Stimulated activated CD8-positive, alpha-beta memory T cell treated with anti-CD3 and anti-CD28 coated beads, Interleukin-4, amount 100 ng/mL, for 4 hours (primary cell): ENCODE measurements around the gene BLM.

Experiments used
- DNase-seq, 2 donors: peaks; one replicate each; pipeline ENCODE4 v3.0.0-alpha.2; 2020; ENCODE audit warnings: low read depth in 2 of 2, low spot score in 1 of 2

Gene BLM

DNA sequence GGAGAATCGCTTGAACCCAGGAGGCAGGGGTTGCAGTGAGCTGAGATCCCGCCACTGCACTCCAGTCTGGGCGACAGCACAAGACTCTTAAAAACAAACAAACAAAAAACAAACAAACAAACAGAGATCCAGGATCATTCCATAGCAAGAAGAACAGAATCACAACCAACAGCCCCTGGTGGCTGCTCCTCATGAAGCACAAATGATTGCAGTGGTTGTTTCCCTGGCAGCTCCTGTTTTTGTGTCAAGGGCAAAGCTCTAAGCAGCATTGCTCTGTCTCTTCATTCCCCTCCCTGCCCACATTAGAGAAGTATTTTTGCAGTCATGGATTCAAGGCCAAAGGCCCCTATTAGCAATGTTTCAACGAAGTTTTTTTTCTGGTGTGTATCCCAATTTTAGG is 25.8 kb upstream of the BLM start:
- no peak for DNase-seq

- DNase-seq, result no peak
These were observed 25.0 kb upstream of the BLM start for GRCh38 chr15:90691982-90692773.

DNA sequence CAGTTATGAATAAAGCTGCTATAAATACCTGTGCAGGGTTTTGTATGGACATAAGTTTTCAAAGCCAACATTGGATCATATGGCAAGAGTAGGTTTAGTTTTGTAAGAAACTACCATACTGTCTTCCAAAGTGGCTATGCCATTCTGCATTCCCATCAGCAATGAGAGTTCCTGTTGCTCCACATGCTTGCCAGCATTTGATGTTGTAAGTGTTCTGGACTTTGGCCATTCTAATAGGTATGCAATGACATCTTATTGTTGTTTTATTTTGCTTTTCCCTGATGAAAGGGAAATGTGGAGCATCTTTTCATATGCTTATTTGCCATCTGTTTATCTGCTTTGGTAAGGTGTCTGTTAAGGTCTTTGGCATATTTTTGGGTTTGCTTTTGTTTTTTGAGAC is 22.2 kb upstream of the BLM start:
- DNase-seq, result no peak

GRCh38 chr15:90697175-90697574 is 20.0 kb upstream of the BLM start:
- DNase-seq, result no peak

DNA sequence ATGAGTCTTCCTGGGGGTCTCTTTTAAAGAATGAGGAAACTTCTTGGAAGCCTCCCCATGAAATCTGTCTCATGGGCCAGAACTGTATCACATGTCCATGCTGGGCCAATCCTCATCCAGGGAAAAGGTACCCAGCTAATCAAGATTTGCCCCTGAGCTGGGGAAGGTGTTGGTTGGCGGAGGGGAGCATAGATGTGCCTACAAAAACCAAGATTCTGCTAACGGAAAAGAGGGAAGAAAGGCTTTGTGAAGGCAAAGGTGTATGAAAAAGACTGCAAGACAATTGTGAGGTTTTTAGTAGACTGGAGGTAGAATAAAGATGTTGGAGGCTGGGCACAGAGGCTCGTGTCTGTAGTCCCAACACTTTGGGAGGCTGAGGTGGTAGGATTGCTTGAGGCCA is 18.5 kb upstream of the BLM start:
- no peak for DNase-seq

DNA sequence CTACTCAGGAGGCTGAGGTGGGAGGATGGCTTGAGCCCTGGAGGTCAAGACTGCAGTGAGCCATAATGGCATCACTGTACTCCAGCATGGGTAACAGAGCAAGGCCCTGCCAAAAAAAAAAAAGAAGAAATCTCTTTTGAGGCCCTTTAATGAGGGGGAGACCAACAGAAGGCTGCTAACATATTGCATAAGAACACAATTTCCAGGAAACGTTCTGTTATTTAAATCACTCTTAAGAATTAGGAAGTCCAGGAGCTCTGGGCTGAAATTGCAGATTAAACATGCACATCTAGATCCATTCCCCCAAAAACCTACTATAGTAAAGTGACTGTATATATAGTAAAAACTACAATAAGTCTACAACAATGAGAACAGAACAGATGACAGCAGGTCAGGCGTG is 16.1 kb upstream of the BLM start:
- DNase-seq, result no peak

DNA sequence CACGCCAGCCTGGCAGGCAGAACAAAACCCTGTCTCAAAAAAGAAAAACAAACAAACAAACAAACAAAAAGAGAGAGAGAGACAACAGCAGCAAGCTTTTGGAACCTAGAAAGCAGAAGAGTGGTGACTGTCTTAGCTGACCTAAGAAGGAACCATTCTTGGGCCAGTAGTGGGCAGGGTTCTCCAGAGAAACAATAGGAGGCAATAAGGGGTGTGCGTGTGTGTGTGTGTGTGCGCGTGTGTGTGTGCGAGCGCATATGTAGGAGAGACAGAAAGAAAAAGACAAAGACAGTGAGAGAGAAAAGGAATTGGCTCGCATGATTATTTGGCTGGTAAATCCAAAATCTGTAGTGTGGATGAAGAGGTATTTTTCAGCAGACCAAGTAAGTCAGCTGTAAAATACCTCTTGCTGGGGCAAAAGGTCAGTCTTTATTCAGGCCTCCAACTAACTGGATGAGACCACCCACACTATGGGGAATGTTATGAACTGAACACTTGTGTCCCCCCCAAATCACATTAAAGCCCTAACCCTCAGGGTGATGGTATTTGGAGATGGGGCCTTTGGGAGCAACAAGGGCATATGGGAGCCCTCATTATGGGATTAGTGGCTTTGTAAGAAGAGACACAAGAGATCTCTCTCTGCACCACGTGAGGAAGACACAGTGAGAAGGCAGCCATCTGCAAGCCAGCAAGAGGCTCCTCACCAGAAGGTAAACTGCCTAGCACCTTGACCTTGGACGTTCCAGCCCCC is 15.1 kb upstream of the BLM start:
- DNase-seq, result no peak

- no peak for DNase-seq
These were observed 13.7 kb upstream of the BLM start for GRCh38 chr15:90703455-90703854.

DNA sequence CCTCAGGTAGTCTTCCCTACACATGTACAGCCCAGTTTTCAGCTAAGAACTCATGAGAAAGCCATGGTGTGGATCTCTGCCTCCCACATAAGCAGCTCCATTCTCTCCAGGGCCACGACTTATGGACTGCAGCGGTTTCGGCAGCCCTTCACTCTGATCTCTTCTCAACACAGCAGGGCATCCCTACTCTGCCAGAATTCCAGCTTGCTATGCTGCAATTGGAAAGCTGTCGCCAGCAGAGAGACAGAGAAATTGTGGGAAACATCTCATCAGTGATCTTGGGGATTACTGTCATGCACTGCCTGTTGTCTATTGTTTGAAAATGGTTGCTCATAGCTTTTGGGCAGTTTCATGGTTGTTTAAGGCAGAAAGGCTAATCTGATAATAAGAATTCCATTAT is 11.9 kb upstream of the BLM start:
- DNase-seq, result no peak

DNA sequence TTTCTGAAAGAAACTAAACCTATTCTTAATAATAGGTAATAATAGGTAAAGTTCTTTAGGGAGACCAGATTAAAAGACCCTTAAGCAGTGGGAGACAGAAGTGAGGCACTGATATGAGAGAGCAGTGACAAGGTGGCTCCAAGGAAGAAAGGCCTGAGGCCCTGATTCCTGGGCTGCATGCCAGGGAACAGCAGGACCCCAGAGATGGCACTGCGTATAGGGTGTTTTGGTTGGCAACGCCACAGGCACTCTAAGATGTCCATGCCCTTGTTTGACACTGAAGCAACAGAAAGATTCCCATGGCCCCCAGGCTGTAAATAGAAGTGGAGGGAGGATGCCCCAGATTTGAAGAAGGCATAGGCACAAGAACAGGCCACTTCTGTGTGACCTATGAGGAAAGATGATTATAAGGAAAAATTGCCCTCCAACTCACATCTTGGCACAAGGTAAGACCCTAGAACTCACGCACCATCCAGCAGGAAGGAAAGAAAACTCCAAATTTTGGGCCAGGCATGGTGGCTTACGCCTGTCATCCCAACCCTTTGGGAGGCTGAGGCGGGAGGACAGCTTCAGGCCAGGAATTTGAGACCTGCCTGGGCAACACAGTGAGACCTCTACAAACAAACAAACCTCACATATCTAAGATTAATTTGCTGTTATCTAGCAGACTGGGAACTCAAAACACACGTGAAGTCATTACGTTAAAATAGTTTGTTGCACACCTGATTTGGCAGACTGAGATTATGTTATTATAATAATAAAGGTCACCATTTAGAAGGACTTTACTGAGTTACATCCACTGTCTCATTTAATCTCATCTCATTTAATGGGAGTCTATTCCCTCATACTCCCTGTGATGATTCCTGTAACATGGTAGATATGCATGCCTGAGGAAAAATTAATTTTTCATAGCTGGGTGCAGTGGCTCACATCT is 10.5 kb upstream of the BLM start:
- DNase-seq, result no peak

DNA sequence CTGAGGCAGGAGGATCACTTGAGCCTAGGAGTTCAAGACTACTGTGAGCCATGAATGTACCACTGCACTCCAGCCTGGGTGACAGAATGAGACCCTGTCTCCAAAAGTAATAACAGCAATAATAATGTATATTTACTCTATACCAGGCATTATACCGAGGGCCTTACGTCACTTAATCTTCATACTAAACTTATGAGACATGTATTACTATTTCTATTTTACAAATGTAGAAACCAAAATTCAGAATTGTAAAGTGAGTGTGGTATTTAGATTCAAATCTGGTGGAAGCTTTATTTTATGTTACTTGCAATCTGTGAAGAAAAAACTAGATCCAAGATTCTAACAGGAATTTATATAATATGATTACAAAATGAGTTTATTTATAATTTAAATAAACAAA is 9.7 kb upstream of the BLM start:
- no peak for DNase-seq

DNA sequence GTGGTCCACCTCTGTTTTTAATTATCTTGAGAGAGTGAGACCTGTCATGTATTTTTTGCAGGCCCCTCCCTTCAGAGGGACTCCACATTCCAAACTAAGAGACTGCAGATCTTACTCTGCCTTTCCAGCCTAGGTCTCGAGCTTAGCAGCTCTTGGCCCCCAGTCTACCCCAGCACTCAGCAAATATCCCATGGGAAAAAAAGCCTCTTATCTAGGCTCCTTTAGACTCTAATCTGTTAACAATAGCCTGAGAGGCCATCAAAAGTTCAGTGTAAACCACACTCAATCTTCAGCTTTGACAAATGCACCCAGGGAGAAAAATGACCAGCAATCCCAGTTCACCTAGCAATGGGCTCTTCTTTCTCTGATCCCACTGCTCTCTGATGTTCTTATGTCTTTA is 8.6 kb upstream of the BLM start:
- no peak for DNase-seq

DNA sequence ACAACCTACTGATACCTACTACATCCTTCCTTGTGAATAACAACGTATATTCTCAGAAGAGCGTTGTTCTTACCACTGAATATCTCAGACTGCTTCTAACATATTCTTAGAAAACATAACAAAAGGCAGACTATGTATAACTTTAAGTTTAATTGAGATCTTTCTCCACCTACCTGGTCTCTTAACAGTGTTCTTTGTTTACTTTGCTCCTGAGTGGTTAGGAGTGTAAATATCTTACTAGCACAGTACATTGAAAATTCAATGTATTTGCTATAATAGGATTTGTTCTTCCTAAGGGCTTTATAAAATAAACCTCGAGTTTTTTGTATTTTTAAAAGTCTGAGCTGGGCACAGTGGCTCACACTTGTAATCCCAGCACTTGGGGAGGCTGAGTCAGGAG is 7.9 kb upstream of the BLM start:
- DNase-seq, result no peak

DNA sequence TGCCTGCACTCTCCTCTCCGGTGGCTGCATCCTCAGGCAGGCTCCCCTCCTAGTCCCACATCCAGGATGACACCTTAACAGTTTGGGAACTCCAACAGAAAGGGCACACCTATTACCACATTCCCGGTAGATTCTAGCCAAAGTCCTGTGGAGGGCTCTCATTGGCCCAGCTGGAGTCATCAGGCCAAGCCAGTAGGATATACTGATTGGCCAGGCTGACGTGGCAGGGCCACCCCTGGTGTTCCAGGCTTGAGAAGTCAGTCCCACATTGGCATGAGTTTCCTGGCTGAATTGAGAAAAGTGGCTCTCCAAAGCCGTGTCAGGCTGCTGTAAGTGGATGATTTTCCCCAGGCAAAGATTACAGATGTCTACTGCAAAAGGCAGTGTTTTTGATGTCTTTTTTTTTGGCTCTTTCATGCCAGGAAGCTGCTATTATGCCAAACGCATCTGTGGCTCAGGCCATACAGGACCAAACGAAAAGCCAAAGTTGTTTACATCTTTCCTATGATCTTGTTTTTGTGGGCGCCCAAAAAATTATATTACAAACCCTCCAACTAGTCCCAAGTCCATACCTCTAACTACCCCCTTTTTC is 6.6 kb upstream of the BLM start:
- DNase-seq, result no peak

GRCh38 chr15:90711418-90711824 is 5.7 kb upstream of the BLM start:
- DNase-seq, result no peak

DNA sequence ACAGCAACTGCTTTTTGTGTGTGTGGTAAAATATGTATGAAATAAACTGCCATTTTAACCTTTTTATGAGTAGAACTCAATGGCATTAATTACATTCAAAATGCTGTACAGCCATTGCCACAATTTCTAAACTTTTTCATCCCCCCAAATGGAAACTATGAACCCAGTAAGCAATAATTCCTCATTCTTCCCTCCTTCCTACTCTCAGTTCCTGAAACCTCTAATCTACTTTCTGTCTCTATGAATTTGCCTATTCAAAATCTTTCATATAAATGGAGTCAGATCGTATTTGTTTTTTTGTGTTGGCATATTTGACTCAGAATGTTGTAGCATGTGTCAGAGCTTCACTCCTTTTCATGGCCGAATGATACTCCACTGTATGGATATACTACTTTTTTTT is 5.3 kb upstream of the BLM start:
- DNase-seq, result no peak

- DNase-seq, result no peak
These were observed 4.1 kb upstream of the BLM start for GRCh38 chr15:90713081-90713480.

DNA sequence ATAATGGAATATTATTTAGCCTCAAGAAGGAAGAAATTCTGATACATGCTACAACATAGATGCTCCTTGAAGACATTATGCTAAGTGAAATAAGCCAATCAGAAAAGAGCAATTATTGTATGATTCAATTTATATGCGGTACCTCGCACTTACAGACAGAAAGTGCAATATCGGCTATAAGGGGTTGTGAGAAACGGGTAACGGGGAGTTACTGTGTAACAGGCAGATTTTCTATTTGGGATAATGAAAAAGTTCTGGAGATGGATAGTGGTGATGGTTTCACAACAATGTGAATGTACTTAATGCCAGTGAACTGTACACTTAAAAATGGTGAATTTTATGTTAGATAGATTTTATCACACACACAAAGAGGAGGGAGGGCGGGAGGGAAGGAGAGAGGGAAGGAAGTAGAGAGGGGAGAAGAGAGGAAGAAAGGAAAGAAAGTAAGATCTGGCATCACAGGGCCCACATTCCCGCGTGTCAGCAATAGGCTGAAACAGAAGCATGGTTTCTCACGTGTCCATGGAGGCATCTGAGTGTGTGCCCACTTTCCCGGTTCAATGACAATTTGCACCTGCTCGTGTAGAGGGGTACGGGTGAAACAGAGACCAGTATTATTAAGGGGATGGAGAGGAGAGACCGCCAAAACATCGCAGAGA is 700 bp upstream of the BLM start:
- no peak for DNase-seq

DNA sequence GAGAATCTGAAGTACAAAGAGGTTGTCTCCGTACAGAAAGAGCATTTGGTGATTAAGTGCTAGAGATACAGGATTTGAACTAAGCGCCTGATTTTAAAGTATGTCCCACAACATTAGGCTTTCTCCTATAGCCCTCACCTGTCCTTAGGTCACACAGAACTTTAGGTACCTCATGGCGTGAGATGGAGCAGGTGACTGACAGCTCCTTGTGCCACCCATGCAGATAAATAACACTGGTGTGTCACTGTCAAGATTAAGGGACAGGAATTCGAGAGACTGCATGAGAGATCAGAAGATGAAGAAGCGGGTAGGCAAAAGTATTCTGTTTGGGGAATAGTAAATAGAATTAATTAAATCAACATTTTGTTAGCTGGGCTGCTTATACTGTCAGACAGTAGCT is 1.1 kb downstream of the BLM start:
- DNase-seq, result no peak

DNA sequence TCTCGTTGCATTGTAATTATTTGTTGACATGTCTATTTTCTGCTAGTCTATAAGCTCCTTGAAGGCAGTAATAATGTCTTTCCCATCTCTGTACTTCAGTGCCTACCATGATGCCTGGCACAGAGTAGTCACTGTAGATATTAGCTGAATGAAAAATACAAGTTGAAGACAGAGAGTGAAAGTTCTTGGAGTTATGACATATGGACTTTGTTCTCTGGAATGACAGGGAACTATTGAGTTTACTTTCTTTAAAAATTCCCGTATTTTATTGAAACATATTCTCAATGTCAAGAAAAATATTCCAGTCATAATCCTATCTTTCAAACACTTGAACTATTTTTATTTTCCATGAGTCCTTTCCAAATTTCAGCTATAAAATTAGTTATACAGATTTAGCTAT is 3.0 kb downstream of the BLM start:
- no peak for DNase-seq

DNA sequence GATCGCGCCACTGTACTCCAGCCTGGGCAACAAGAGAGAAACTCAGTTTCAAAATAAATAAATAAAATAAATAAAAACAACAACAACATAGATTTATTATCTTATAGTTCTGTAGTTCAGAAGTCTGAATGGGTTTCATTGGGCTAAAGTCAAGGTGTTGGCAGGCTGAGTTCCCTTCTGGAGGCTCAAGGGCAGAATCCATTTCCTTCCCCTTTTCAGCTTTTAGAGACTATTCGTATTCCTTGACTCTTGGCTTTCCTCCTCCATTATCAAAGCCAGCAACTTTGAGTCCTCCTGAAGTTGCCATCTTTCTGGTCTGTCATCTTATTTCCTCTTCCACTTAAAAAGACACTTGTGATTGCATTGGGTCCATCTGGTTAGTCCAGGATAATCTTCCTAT is 12.1 kb downstream of the BLM start:
- no peak for DNase-seq
